ENCODE measurements around the gene NCKAP1.
"Not testable (repeated sequence)": the region's sequence is repeated elsewhere in the genome, so short reads cannot be mapped to it uniquely, and the experiment has no call there.

NCKAP1 gene

DNA sequence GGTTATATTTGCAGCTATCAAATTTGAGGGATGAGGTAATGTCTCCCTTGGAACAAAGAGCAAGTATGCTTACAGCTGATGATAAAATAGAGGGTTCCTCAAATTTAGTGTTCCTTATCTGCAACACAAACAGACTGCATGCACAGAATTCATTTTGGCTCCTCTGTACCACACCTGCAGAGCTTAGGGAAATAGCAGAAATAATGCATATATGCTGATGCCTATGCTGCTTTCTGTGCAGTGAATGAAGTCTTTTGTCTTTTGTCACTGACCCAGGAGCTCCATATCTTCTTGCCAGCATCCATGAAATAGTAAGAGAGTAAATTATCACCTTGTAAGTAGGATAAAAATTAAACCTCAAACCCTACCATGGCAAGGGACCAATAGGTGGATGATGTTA is 69.8 kb downstream of the NCKAP1 start:
- DNase-seq (ENCODE audit: low spot score) = no peak
- no peak overlapping the region for H2BK120ac ChIP-seq (ENCODE audit: low read depth, low read length)
- H3K27me3 ChIP-seq (ENCODE audit: control insufficient read depth in 3 of 3, insufficient read depth in 3 of 3, low read depth in 1 of 3, low read length in 3 of 3) = no peaks in the 10 kb centered on the region
- no peak overlapping the region for H3K27ac ChIP-seq (replicated peaks; ENCODE audit: low read length)
- H3K4me3 ChIP-seq (ENCODE audit: low read length in 2 of 2) = no peak overlapping the region
- H4K8ac ChIP-seq (ENCODE audit: low read depth, low read length) = no peak overlapping the region
- H3K18ac ChIP-seq (ENCODE audit: low read length) = no peak overlapping the region
- H3K23ac ChIP-seq (ENCODE audit: low read depth, low read length, poor library complexity) = no peak overlapping the region
- no peak overlapping the region for H3K4ac ChIP-seq (ENCODE audit: low read length)
- H3K9me3 ChIP-seq (replicated peaks in 1 of 2; ENCODE audit: control insufficient read depth in 2 of 2, insufficient read depth in 1 of 2, low read depth in 1 of 2, low read length in 2 of 2) = peaks cover 0 to 33% of the 10 kb centered on the region in 2 donors
- no peak overlapping the region for H4K91ac ChIP-seq (ENCODE audit: low read depth, low read length, poor library complexity)
- H3K36me3 ChIP-seq (replicated peaks in 1 of 2; ENCODE audit: control insufficient read depth in 2 of 2, insufficient read depth in 2 of 2, low read length in 2 of 2) = peaks cover 6 to 86% of the 10 kb centered on the region in 2 donors
- H3K4me1 ChIP-seq (ENCODE audit: control insufficient read depth in 2 of 2, insufficient read depth in 1 of 2, low read depth in 1 of 2, low read length in 2 of 2) = no peaks in the 10 kb centered on the region
- no peak overlapping the region for H2BK5ac ChIP-seq (ENCODE audit: low read length)
- no peak overlapping the region for H2AK5ac ChIP-seq (ENCODE audit: low read depth, low read length)
- no peak overlapping the region for H3K14ac ChIP-seq (ENCODE audit: low read length)
- no peaks in the 10 kb centered on the region for H3K79me1 ChIP-seq (ENCODE audit: low read depth, low read length)
- H2AFZ ChIP-seq (ENCODE audit: low read length) = no peak overlapping the region
- no peak overlapping the region for H3K9ac ChIP-seq (ENCODE audit: low read depth, low read length, poor library complexity)
- no peak overlapping the region for H2BK12ac ChIP-seq (ENCODE audit: low read length)
- no peak overlapping the region for H2BK15ac ChIP-seq (ENCODE audit: low read length)
- no peak overlapping the region for H3K4me2 ChIP-seq (ENCODE audit: insufficient read depth, low read length, poor library complexity, severe bottlenecking)

DNA sequence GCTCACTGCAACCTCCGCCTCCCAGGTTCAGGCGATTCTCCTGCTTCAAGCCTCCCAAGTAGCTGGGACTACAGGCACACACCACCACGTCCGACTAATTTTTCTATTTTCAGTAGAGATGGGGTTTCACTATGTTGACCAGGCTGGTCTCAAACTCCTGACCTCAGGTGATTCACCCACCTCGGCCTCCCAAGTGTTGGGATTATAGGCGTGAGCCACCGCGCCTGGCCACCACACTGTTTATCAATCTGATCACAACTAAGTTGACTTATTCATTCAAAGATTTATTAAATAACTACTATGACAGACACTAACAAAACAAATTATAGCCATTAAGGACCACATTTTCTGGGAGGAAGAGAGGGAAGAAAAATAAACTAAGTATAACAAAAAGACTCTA is 71.9 kb downstream of the NCKAP1 start:
- no CpG with 5 or more reads among the region's 8 CpGs for WGBS, 2 donors (ENCODE audit: extremely low coverage in 2 of 2, insufficient read length in 2 of 2, insufficient replicate concordance in 1 of 2)
- not testable (repeated sequence) for H3K27ac ChIP-seq (replicated peaks; ENCODE audit: low read length); H4K91ac ChIP-seq (ENCODE audit: low read depth, low read length, poor library complexity); H3K9ac ChIP-seq (ENCODE audit: low read depth, low read length, poor library complexity); H3K18ac ChIP-seq (ENCODE audit: low read length); H2BK12ac ChIP-seq (ENCODE audit: low read length); DNase-seq (ENCODE audit: low spot score); H3K79me1 ChIP-seq (ENCODE audit: low read depth, low read length); H2AK5ac ChIP-seq (ENCODE audit: low read depth, low read length); H2BK120ac ChIP-seq (ENCODE audit: low read depth, low read length); H2AFZ ChIP-seq (ENCODE audit: low read length); H3K14ac ChIP-seq (ENCODE audit: low read length); H3K4me1 ChIP-seq (ENCODE audit: control insufficient read depth in 2 of 2, insufficient read depth in 1 of 2, low read depth in 1 of 2, low read length in 2 of 2); H4K8ac ChIP-seq (ENCODE audit: low read depth, low read length); H3K23ac ChIP-seq (ENCODE audit: low read depth, low read length, poor library complexity); H2BK15ac ChIP-seq (ENCODE audit: low read length); H2BK5ac ChIP-seq (ENCODE audit: low read length); H3K27me3 ChIP-seq (ENCODE audit: control insufficient read depth in 3 of 3, insufficient read depth in 3 of 3, low read depth in 1 of 3, low read length in 3 of 3); H3K4ac ChIP-seq (ENCODE audit: low read length); H3K4me3 ChIP-seq (ENCODE audit: low read length in 2 of 2); H3K4me2 ChIP-seq (ENCODE audit: insufficient read depth, low read length, poor library complexity, severe bottlenecking)
- Histone ChIP-seq H3K9me3 (replicated peaks in 1 of 2; ENCODE audit: control insufficient read depth in 2 of 2, insufficient read depth in 1 of 2, low read depth in 1 of 2, low read length in 2 of 2) (peaks cover 0 to 19% of the 10 kb centered on the region in 2 donors), H3K36me3 (replicated peaks in 1 of 2; ENCODE audit: control insufficient read depth in 2 of 2, insufficient read depth in 2 of 2, low read length in 2 of 2) (peaks cover 6 to 85% of the 10 kb centered on the region in 2 donors)

DNA sequence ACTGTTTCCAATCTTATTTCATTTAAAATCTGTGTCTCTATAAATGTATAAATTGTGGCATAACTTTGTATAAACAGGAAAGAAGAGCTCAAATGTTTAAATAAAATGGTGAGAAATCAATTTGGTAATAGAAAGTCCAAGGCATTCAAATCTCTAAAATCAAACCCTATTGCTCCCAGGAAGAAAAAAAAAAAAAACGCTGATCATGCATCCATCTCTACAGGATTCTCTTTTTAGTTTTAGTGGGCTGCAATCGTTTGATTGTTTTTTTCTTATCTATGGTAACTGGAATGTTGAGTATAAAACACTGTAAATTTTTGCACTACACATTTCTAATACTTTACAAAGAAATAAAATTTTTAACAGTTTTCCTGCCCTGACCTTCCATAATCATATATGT is 75.6 kb downstream of the NCKAP1 start:
- Histone ChIP-seq H3K4me3 (ENCODE audit: low read length in 2 of 2) (no peak overlapping the region), H4K8ac (ENCODE audit: low read depth, low read length) (no peak overlapping the region), H3K79me1 (ENCODE audit: low read depth, low read length) (no peaks in the 10 kb centered on the region), H3K27ac (replicated peaks; ENCODE audit: low read length) (no peak overlapping the region), H3K27me3 (ENCODE audit: control insufficient read depth in 3 of 3, insufficient read depth in 3 of 3, low read depth in 1 of 3, low read length in 3 of 3) (no peaks in the 10 kb centered on the region), H3K9me3 (replicated peaks in 1 of 2; ENCODE audit: control insufficient read depth in 2 of 2, insufficient read depth in 1 of 2, low read depth in 1 of 2, low read length in 2 of 2) (peaks cover 0 to 6% of the 10 kb centered on the region in 2 donors), H3K18ac (ENCODE audit: low read length) (no peak overlapping the region), H3K36me3 (replicated peaks in 1 of 2; ENCODE audit: control insufficient read depth in 2 of 2, insufficient read depth in 2 of 2, low read length in 2 of 2) (peaks cover 3 to 79% of the 10 kb centered on the region in 2 donors), H2BK15ac (ENCODE audit: low read length) (no peak overlapping the region), H3K9ac (ENCODE audit: low read depth, low read length, poor library complexity) (no peak overlapping the region), H2AK5ac (ENCODE audit: low read depth, low read length) (no peak overlapping the region), H2BK120ac (ENCODE audit: low read depth, low read length) (no peak overlapping the region), H3K4me2 (ENCODE audit: insufficient read depth, low read length, poor library complexity, severe bottlenecking) (no peak overlapping the region), H3K4me1 (ENCODE audit: control insufficient read depth in 2 of 2, insufficient read depth in 1 of 2, low read depth in 1 of 2, low read length in 2 of 2) (no peaks in the 10 kb centered on the region), H2BK12ac (ENCODE audit: low read length) (no peak overlapping the region), H3K4ac (ENCODE audit: low read length) (no peak overlapping the region), H2BK5ac (ENCODE audit: low read length) (no peak overlapping the region), H3K14ac (ENCODE audit: low read length) (no peak overlapping the region), H2AFZ (ENCODE audit: low read length) (no peak overlapping the region), H4K91ac (ENCODE audit: low read depth, low read length, poor library complexity) (no peak overlapping the region), H3K23ac (ENCODE audit: low read depth, low read length, poor library complexity) (no peak overlapping the region)
- DNase-seq (ENCODE audit: low spot score) = no peak
- WGBS, 2 donors (ENCODE audit: extremely low coverage in 2 of 2, insufficient read length in 2 of 2, insufficient replicate concordance in 1 of 2) = no CpG with 5 or more reads among the region's 2 CpGs

DNA sequence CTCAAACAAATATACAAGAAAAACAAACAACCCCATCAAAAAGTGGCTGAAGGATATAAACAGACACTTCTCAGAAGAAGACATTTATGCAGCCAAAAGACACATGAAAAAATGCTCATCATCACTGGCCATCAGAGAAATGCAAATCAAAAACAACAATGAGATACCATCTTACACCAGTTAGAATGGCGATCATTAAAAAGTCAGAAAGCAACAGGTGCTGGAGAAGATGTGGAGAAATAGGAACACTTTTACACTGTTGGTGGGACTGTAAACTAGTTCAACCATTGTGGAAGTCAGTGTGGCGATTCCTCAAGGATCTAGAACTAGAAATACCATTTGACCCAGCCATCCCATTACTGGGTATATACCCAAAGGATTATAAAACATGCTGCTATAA is 77.4 kb downstream of the NCKAP1 start:
- not testable (repeated sequence) for H3K27me3 ChIP-seq (ENCODE audit: control insufficient read depth in 3 of 3, insufficient read depth in 3 of 3, low read depth in 1 of 3, low read length in 3 of 3); H3K4me1 ChIP-seq (ENCODE audit: control insufficient read depth in 2 of 2, insufficient read depth in 1 of 2, low read depth in 1 of 2, low read length in 2 of 2); H3K18ac ChIP-seq (ENCODE audit: low read length); H3K9ac ChIP-seq (ENCODE audit: low read depth, low read length, poor library complexity); H3K4me3 ChIP-seq (ENCODE audit: low read length in 2 of 2); H2AK5ac ChIP-seq (ENCODE audit: low read depth, low read length); H4K91ac ChIP-seq (ENCODE audit: low read depth, low read length, poor library complexity); DNase-seq (ENCODE audit: low spot score); H3K23ac ChIP-seq (ENCODE audit: low read depth, low read length, poor library complexity); H2BK120ac ChIP-seq (ENCODE audit: low read depth, low read length); H2BK12ac ChIP-seq (ENCODE audit: low read length); H3K4me2 ChIP-seq (ENCODE audit: insufficient read depth, low read length, poor library complexity, severe bottlenecking); H3K4ac ChIP-seq (ENCODE audit: low read length); H3K27ac ChIP-seq (replicated peaks; ENCODE audit: low read length); H3K9me3 ChIP-seq (replicated peaks in 1 of 2; ENCODE audit: control insufficient read depth in 2 of 2, insufficient read depth in 1 of 2, low read depth in 1 of 2, low read length in 2 of 2); H3K79me1 ChIP-seq (ENCODE audit: low read depth, low read length); H2AFZ ChIP-seq (ENCODE audit: low read length); H4K8ac ChIP-seq (ENCODE audit: low read depth, low read length); H2BK15ac ChIP-seq (ENCODE audit: low read length); H3K14ac ChIP-seq (ENCODE audit: low read length); H2BK5ac ChIP-seq (ENCODE audit: low read length)
- no CpG with 5 or more reads among the region's 2 CpGs for WGBS, 2 donors (ENCODE audit: extremely low coverage in 2 of 2, insufficient read length in 2 of 2, insufficient replicate concordance in 1 of 2)
- H3K36me3 ChIP-seq (replicated peaks in 1 of 2; ENCODE audit: control insufficient read depth in 2 of 2, insufficient read depth in 2 of 2, low read length in 2 of 2) = peaks cover 3 to 79% of the 10 kb centered on the region in 2 donors
